ENCODE data around the gene IL2RA.

Gene IL2RA

GRCh38 chr10:6053303-6053702, 8.9 kb downstream of the IL2RA start:
- Histone ChIP-seq H3K27me3 (ENCODE audit: control insufficient read depth, insufficient read depth, low read length) (no peaks in the 10 kb centered on the region), H3K4me1 (ENCODE audit: control insufficient read depth, low read depth, low read length) (no peaks in the 10 kb centered on the region), H3K4me3 (ENCODE audit: low read length) (no peak overlapping the region), H3K27ac (ENCODE audit: low read length) (no peak overlapping the region), H3K9me3 (ENCODE audit: control insufficient read depth, low read depth, low read length) (no peaks in the 10 kb centered on the region), H3K9ac (ENCODE audit: low read length) (no peak overlapping the region), H3K36me3 (ENCODE audit: control insufficient read depth, low read depth, low read length) (no peaks in the 10 kb centered on the region)

GRCh38 chr10:6052247-6053221, 9.6 kb downstream of the IL2RA start:
- Histone ChIP-seq H3K4me3 (ENCODE audit: low read length) (no peak overlapping the region), H3K9ac (ENCODE audit: low read length) (no peak overlapping the region), H3K27ac (ENCODE audit: low read length) (no peak overlapping the region), H3K27me3 (ENCODE audit: control insufficient read depth, insufficient read depth, low read length) (no peaks in the 10 kb centered on the region), H3K9me3 (ENCODE audit: control insufficient read depth, low read depth, low read length) (no peaks in the 10 kb centered on the region), H3K36me3 (ENCODE audit: control insufficient read depth, low read depth, low read length) (no peaks in the 10 kb centered on the region), H3K4me1 (ENCODE audit: control insufficient read depth, low read depth, low read length) (no peaks in the 10 kb centered on the region)

GRCh38 chr10:6050801-6051445, 11.2 kb downstream of the IL2RA start:
- no peak overlapping the region for H3K9ac ChIP-seq (ENCODE audit: low read length)
- H3K27me3 ChIP-seq (ENCODE audit: control insufficient read depth, insufficient read depth, low read length), result no peaks in the 10 kb centered on the region
- no peaks in the 10 kb centered on the region for H3K9me3 ChIP-seq (ENCODE audit: control insufficient read depth, low read depth, low read length)
- no peaks in the 10 kb centered on the region for H3K36me3 ChIP-seq (ENCODE audit: control insufficient read depth, low read depth, low read length)
- no peak overlapping the region for H3K27ac ChIP-seq (ENCODE audit: low read length)
- H3K4me3 ChIP-seq (ENCODE audit: low read length), result no peak overlapping the region
- H3K4me1 ChIP-seq (ENCODE audit: control insufficient read depth, low read depth, low read length), result no peaks in the 10 kb centered on the region

- Histone ChIP-seq H3K27ac (ENCODE audit: low read length) (no peak overlapping the region), H3K9me3 (ENCODE audit: control insufficient read depth, low read depth, low read length) (no peaks in the 10 kb centered on the region), H3K4me1 (ENCODE audit: control insufficient read depth, low read depth, low read length) (no peaks in the 10 kb centered on the region), H3K4me3 (ENCODE audit: low read length) (no peak overlapping the region), H3K36me3 (ENCODE audit: control insufficient read depth, low read depth, low read length) (no peaks in the 10 kb centered on the region), H3K9ac (ENCODE audit: low read length) (no peak overlapping the region), H3K27me3 (ENCODE audit: control insufficient read depth, insufficient read depth, low read length) (no peaks in the 10 kb centered on the region)
Measured at GRCh38 chr10:6049031-6049400, 13.2 kb downstream of the IL2RA start.

- H3K36me3 ChIP-seq (ENCODE audit: control insufficient read depth, low read depth, low read length), result no peaks in the 10 kb centered on the region
- H3K27ac ChIP-seq (ENCODE audit: low read length), result no peak overlapping the region
- no peaks in the 10 kb centered on the region for H3K27me3 ChIP-seq (ENCODE audit: control insufficient read depth, insufficient read depth, low read length)
- H3K9me3 ChIP-seq (ENCODE audit: control insufficient read depth, low read depth, low read length), result no peaks in the 10 kb centered on the region
- H3K9ac ChIP-seq (ENCODE audit: low read length), result no peak overlapping the region
- H3K4me3 ChIP-seq (ENCODE audit: low read length), result no peak overlapping the region
- H3K4me1 ChIP-seq (ENCODE audit: control insufficient read depth, low read depth, low read length), result no peaks in the 10 kb centered on the region
Measured at GRCh38 chr10:6048281-6049030, 13.7 kb downstream of the IL2RA start.

- Histone ChIP-seq H3K36me3 (ENCODE audit: control insufficient read depth, low read depth, low read length) (no peaks in the 10 kb centered on the region), H3K9ac (ENCODE audit: low read length) (no peak overlapping the region), H3K9me3 (ENCODE audit: control insufficient read depth, low read depth, low read length) (no peaks in the 10 kb centered on the region), H3K27ac (ENCODE audit: low read length) (no peak overlapping the region), H3K4me1 (ENCODE audit: control insufficient read depth, low read depth, low read length) (no peaks in the 10 kb centered on the region), H3K27me3 (ENCODE audit: control insufficient read depth, insufficient read depth, low read length) (no peaks in the 10 kb centered on the region), H3K4me3 (ENCODE audit: low read length) (no peak overlapping the region)
Measured at GRCh38 chr10:6047847-6048246, 14.3 kb downstream of the IL2RA start.

- no peaks in the 10 kb centered on the region for H3K36me3 ChIP-seq (ENCODE audit: control insufficient read depth, low read depth, low read length)
- no peaks in the 10 kb centered on the region for H3K9me3 ChIP-seq (ENCODE audit: control insufficient read depth, low read depth, low read length)
- no peak overlapping the region for H3K9ac ChIP-seq (ENCODE audit: low read length)
- no peaks in the 10 kb centered on the region for H3K4me1 ChIP-seq (ENCODE audit: control insufficient read depth, low read depth, low read length)
- H3K27ac ChIP-seq (ENCODE audit: low read length), result no peak overlapping the region
- H3K4me3 ChIP-seq (ENCODE audit: low read length), result no peak overlapping the region
- no peaks in the 10 kb centered on the region for H3K27me3 ChIP-seq (ENCODE audit: control insufficient read depth, insufficient read depth, low read length)
Measured at GRCh38 chr10:6046773-6047611, 15.2 kb downstream of the IL2RA start.

- Histone ChIP-seq H3K9me3 (ENCODE audit: control insufficient read depth, low read depth, low read length) (no peaks in the 10 kb centered on the region), H3K4me3 (ENCODE audit: low read length) (no peak overlapping the region), H3K27me3 (ENCODE audit: control insufficient read depth, insufficient read depth, low read length) (no peaks in the 10 kb centered on the region), H3K27ac (ENCODE audit: low read length) (no peak overlapping the region), H3K36me3 (ENCODE audit: control insufficient read depth, low read depth, low read length) (no peaks in the 10 kb centered on the region), H3K9ac (ENCODE audit: low read length) (no peak overlapping the region), H3K4me1 (ENCODE audit: control insufficient read depth, low read depth, low read length) (no peaks in the 10 kb centered on the region)
Measured at GRCh38 chr10:6045878-6046772, 16.0 kb downstream of the IL2RA start.

- Histone ChIP-seq H3K4me3 (ENCODE audit: low read length) (no peak overlapping the region), H3K27me3 (ENCODE audit: control insufficient read depth, insufficient read depth, low read length) (no peaks in the 10 kb centered on the region), H3K4me1 (ENCODE audit: control insufficient read depth, low read depth, low read length) (no peaks in the 10 kb centered on the region), H3K9ac (ENCODE audit: low read length) (no peak overlapping the region), H3K27ac (ENCODE audit: low read length) (no peak overlapping the region), H3K36me3 (ENCODE audit: control insufficient read depth, low read depth, low read length) (no peaks in the 10 kb centered on the region), H3K9me3 (ENCODE audit: control insufficient read depth, low read depth, low read length) (no peaks in the 10 kb centered on the region)
Measured at GRCh38 chr10:6045314-6045848, 16.8 kb downstream of the IL2RA start.

GRCh38 chr10:6044751-6045313, 17.3 kb downstream of the IL2RA start:
- Histone ChIP-seq H3K4me3 (ENCODE audit: low read length) (no peak overlapping the region), H3K27me3 (ENCODE audit: control insufficient read depth, insufficient read depth, low read length) (no peaks in the 10 kb centered on the region), H3K4me1 (ENCODE audit: control insufficient read depth, low read depth, low read length) (no peaks in the 10 kb centered on the region), H3K9me3 (ENCODE audit: control insufficient read depth, low read depth, low read length) (no peaks in the 10 kb centered on the region), H3K36me3 (ENCODE audit: control insufficient read depth, low read depth, low read length) (no peaks in the 10 kb centered on the region), H3K27ac (ENCODE audit: low read length) (no peak overlapping the region), H3K9ac (ENCODE audit: low read length) (no peak overlapping the region)

Measured in iPS-18a (cell line).